ENCODE data around the gene NDUFA8.

GRCh38 chr9:122144836-122145591, 14.6 kb downstream of the NDUFA8 start:
- TF ChIP-seq POLR2A (IDR thresholded peaks at IDR 0.05) (no peak), CTCF (IDR thresholded peaks at IDR 0.05) (peak in 1 of 4 experiments; percentile 28), POLR2AphosphoS5 (IDR thresholded peaks at IDR 0.05) (no peak), EP300 (IDR thresholded peaks at IDR 0.05) (no peak)
